SW 1271 (cell line): ENCODE measurements around the gene BCORL1.

ENCODE experiments used
- DNase-seq, 2 experiments: peaks; one replicate each; lab custom pipeline; 2025; lab: John Stamatoyannopoulos, UW

BCORL1 gene

GRCh38 chrX:130057209-130057608 lies 74.8 kb downstream of the BCORL1 start:
- no peak for DNase-seq

- no peak for DNase-seq
Observed at GRCh38 chrX:130058652-130059051, 76.2 kb downstream of the BCORL1 start.

GRCh38 chrX:130060122-130061069 lies 78.0 kb downstream of the BCORL1 start:
- peak in 1 of 2 experiments; percentile 31 for DNase-seq

GRCh38 chrX:130066975-130067615 lies 84.7 kb downstream of the BCORL1 start:
- no peak for DNase-seq

GRCh38 chrX:130071611-130072344 lies 89.3 kb downstream of the BCORL1 start:
- no peak for DNase-seq

GRCh38 chrX:130072345-130072740 lies 89.9 kb downstream of the BCORL1 start:
- no peak for DNase-seq

- DNase-seq, result no peak
Observed at GRCh38 chrX:130075777-130076176, 93.3 kb downstream of the BCORL1 start.

- DNase-seq, result peak; percentile 1 to 27
Observed at GRCh38 chrX:130079824-130080406, 97.5 kb downstream of the BCORL1 start.

- no peak for DNase-seq
Observed at GRCh38 chrX:130080791-130081367, 98.4 kb downstream of the BCORL1 start.

- no peak for DNase-seq
Observed at GRCh38 chrX:130081421-130082045, 99.1 kb downstream of the BCORL1 start.

GRCh38 chrX:130082244-130083106 lies 100.0 kb downstream of the BCORL1 start:
- DNase-seq, result no peak

GRCh38 chrX:130083107-130083490 lies 100.7 kb downstream of the BCORL1 start:
- DNase-seq, result no peak

- DNase-seq, result no peak
Observed at GRCh38 chrX:130083656-130084382, 101.4 kb downstream of the BCORL1 start.

- no peak for DNase-seq
Observed at GRCh38 chrX:130084631-130085237, 102.3 kb downstream of the BCORL1 start.

GRCh38 chrX:130085551-130086446 lies 103.4 kb downstream of the BCORL1 start:
- no peak for DNase-seq

- no peak for DNase-seq
Observed at GRCh38 chrX:130086447-130087206, 104.2 kb downstream of the BCORL1 start.

- DNase-seq, result no peak
Observed at GRCh38 chrX:130090364-130090763, 107.9 kb downstream of the BCORL1 start.
